Neural crest cell (in vitro differentiated cells): ENCODE measurements around the gene ERC2. TPM values are rescaled to one million over a fixed set of nuclear protein-coding genes. Genes with fewer than 3 reads are reported as not detected.

Experiments
- DNase-seq: peaks from one replicate; pipeline ENCODE4 v3.0.0; 2021; ENCODE audit warnings: low read depth, mixed read lengths, low spot score
- H3K27ac Mint-ChIP-seq: one replicate; pipeline ENCODE4 v1.8.0; 2021; ENCODE audit warnings: mild to moderate bottlenecking, mixed read lengths; ENCODE audit not compliant: unreplicated experiment
- H3K27me3 Mint-ChIP-seq: 2 replicates; pipeline ENCODE4 v1.8.0; 2021; ENCODE audit warnings: low read depth, mild to moderate bottlenecking, mixed read lengths
- H3K36me3 Mint-ChIP-seq: 2 replicates; pipeline ENCODE4 v1.8.0; 2021; ENCODE audit warnings: low read depth, mild to moderate bottlenecking, mixed read lengths
- H3K4me1 Mint-ChIP-seq: 2 replicates; pipeline ENCODE4 v1.8.0; 2021; ENCODE audit warnings: mixed read lengths
- H3K4me3 Mint-ChIP-seq: one replicate; pipeline ENCODE4 v1.8.0; 2021; ENCODE audit warnings: mild to moderate bottlenecking, mixed read lengths
- H3K9me3 Mint-ChIP-seq: 2 replicates; pipeline ENCODE4 v1.8.0; 2021; ENCODE audit warnings: mixed read lengths
- total RNA-seq: library from RNA; stranded (reverse); gene quantifications from 2 replicates; pipeline ENCODE4 v1.2.1, GENCODE V29; 2021
- TF ChIP-seq, protein P1 (sequence below): fragments of 200-600 bp; sonication (generic); conservative IDR thresholded peaks from 2 replicates; pipeline ENCODE4 v1.5.0; 2021; ENCODE audit warnings: antibody characterized with exemption, mild to moderate bottlenecking

ERC2 gene
- total RNA-seq, 1 donor from 2014 or later: 13.5 TPM

DNA sequence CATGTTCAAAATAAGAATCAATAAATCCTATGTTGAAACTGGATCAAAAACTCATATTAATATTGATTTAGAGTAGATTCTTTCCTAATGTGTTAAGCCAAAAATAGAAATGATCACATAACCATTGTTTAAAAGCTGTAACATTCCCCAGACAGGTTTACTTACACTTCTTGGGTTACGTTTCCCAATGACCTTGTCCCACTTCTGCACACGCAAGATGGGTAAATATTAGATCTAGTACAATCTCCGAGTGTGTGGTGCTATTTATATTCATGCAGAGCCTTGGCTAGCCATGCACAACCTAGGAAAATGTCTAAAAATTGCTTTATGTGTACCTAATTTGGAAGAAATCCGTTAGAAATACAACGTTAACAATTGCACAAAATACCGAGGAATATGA, 39.6 kb downstream of the ERC2 start:
- DNase-seq: no peak
- Mint-ChIP-seq H3K4me1 (no peaks in the 10 kb centered on the region), H3K36me3 (peaks cover 28% of the 10 kb centered on the region), H3K27ac (no peak overlapping the region), H3K27me3 (no peaks in the 10 kb centered on the region), H3K4me3 (no peak overlapping the region), H3K9me3 (peaks cover 5% of the 10 kb centered on the region)
- TF ChIP-seq, protein P1, sequence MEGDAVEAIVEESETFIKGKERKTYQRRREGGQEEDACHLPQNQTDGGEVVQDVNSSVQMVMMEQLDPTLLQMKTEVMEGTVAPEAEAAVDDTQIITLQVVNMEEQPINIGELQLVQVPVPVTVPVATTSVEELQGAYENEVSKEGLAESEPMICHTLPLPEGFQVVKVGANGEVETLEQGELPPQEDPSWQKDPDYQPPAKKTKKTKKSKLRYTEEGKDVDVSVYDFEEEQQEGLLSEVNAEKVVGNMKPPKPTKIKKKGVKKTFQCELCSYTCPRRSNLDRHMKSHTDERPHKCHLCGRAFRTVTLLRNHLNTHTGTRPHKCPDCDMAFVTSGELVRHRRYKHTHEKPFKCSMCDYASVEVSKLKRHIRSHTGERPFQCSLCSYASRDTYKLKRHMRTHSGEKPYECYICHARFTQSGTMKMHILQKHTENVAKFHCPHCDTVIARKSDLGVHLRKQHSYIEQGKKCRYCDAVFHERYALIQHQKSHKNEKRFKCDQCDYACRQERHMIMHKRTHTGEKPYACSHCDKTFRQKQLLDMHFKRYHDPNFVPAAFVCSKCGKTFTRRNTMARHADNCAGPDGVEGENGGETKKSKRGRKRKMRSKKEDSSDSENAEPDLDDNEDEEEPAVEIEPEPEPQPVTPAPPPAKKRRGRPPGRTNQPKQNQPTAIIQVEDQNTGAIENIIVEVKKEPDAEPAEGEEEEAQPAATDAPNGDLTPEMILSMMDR: no peak

DNA sequence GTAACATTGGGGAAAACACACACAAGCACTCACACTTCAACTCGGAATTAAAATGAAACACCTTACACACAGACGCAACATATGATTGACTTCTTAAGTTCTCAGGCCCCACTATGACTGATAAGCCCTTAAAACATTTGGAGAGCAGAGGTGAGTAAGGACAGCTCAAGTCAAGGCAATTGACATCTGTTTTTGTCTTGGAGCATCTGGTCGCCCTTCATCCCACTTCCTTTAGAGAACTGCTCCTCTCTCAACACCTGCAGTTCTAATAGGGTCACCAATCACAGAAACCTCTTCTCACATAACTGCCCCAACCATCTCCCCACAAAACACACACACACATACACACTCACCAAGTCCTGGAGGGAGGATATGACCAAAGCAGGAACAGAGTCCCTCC, 43.4 kb downstream of the ERC2 start:
- H3K9me3 Mint-ChIP-seq: peaks cover 5% of the 10 kb centered on the region
- H3K27ac Mint-ChIP-seq: no peak overlapping the region
- TF ChIP-seq, protein P1: no peak
- no peaks in the 10 kb centered on the region for H3K27me3 Mint-ChIP-seq
- H3K4me3 Mint-ChIP-seq: no peak overlapping the region
- no peak for DNase-seq
- H3K36me3 Mint-ChIP-seq: peaks cover 16% of the 10 kb centered on the region
- H3K4me1 Mint-ChIP-seq: no peaks in the 10 kb centered on the region

DNA sequence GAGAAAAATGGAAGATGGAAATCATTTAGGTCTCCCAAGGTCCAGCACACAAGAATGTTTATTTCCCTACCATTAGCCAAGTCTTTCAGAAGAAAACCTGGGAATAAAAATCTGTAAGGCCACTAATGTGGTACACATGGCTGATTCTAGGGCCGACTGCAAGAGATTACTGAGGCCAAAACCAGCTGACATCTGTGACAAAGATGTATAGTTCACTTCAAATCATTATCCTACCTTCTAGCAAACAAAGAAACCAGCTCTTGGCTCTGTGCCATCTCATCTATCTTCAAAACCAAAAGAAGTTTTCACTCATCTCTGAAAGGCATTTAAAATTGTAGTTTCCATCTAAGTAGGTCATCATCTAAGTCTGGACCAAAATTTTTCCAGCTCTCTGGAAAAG, 43.9 kb downstream of the ERC2 start:
- Mint-ChIP-seq H3K9me3 (peaks cover 5% of the 10 kb centered on the region), H3K27ac (no peak overlapping the region), H3K4me1 (no peaks in the 10 kb centered on the region), H3K27me3 (no peaks in the 10 kb centered on the region), H3K4me3 (no peak overlapping the region), H3K36me3 (peaks cover 16% of the 10 kb centered on the region)
- TF ChIP-seq, protein P1: no peak
- DNase-seq: no peak

DNA sequence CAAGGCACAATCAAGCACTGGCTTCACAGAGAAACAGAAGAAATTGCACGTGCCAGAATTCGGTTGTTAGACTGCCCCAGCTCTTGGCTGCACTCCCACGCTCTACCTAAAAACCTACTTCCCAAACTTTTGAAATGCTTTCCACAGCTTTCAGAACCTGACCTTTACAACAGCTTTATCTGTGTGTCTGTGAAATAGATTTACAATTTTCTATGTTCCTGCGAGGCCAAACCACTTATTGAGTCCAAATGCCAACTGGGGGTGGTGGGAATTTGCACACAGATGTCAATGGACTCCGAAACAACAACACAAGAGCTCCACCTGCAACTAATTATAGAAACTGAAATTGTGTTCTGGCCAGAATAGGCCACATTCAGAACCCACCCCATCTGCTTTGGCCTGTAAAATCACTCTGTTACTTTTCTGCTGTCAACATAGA, 44.6 kb downstream of the ERC2 start:
- Mint-ChIP-seq H3K4me1 (no peaks in the 10 kb centered on the region), H3K4me3 (no peak overlapping the region), H3K27ac (no peak overlapping the region), H3K9me3 (peaks cover 5% of the 10 kb centered on the region), H3K36me3 (peaks cover 13% of the 10 kb centered on the region), H3K27me3 (no peaks in the 10 kb centered on the region)
- TF ChIP-seq, protein P1: no peak
- no peak for DNase-seq

DNA sequence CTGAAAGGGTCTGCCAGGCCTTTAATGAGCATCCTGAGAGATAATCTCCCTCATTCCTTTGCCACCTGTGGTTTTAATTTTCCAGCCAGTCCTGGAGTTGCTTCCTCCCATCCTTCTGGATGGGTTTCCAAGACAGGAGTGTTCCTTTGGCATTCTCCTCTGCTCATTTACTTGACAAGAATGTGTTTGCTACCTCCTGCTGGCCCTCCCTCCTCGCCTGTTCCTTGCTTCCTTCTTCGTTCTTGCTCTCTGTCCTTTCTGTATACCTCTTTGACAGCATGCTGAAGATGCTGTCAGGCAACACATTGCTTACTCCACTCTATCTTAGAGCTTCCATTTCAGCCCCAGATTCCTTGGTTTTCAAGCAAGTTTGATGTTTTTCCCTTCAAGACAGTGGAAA, 46.0 kb downstream of the ERC2 start:
- H3K27ac Mint-ChIP-seq: no peak overlapping the region
- no peaks in the 10 kb centered on the region for H3K4me1 Mint-ChIP-seq
- H3K4me3 Mint-ChIP-seq: no peak overlapping the region
- peaks cover 5% of the 10 kb centered on the region for H3K9me3 Mint-ChIP-seq
- TF ChIP-seq, protein P1: no peak
- peaks cover 13% of the 10 kb centered on the region for H3K36me3 Mint-ChIP-seq
- no peaks in the 10 kb centered on the region for H3K27me3 Mint-ChIP-seq
- no peak for DNase-seq

DNA sequence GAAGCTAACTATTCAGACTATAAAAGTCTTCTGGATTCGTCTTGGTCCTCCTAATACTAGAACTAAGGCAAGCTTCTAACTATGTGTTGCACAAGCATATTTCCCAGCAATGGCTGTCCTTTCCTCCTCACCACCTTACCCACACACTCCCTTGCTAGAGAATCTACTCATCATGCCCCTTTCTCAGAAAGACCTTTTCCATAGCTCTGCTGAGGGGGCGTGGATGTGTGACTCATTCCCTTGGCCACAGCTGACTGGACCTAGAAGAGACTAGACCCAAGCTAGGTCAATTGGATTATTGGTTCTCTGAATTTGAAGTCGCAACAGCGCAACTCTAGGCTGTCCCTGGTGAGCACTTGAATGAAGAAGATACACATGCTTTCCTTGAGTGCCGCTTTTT, 47.1 kb downstream of the ERC2 start:
- Mint-ChIP-seq H3K4me3 (no peak overlapping the region), H3K27ac (no peak overlapping the region), H3K36me3 (peaks cover 11% of the 10 kb centered on the region), H3K27me3 (no peaks in the 10 kb centered on the region), H3K9me3 (peaks cover 3% of the 10 kb centered on the region), H3K4me1 (no peaks in the 10 kb centered on the region)
- DNase-seq: no peak
- TF ChIP-seq, protein P1: no peak
